Body of pancreas (tissue), 4 donors: ENCODE measurements around the gene ACRBP.

Source experiments
- POLR2A ChIP-seq, 3 donors: fragments of 450-650 bp; IDR thresholded peaks; one replicate each; pipeline ENCODE4 v1.6.1; 2016; ENCODE audit warnings: antibody characterized with exemption in 3 of 3, mild to moderate bottlenecking in 2 of 3
- TF ChIP-seq, protein P1 (sequence below), 7 experiments: fragments of 450-650 bp in 4 of 7; fragments of 200-600 bp in 3 of 7; sonication (generic) in 3 of 7; IDR thresholded peaks; one replicate each; pipeline ENCODE4 v1.5.1; 2016 to 2019; ENCODE audit warnings: antibody characterized with exemption in 7 of 7

DNA sequence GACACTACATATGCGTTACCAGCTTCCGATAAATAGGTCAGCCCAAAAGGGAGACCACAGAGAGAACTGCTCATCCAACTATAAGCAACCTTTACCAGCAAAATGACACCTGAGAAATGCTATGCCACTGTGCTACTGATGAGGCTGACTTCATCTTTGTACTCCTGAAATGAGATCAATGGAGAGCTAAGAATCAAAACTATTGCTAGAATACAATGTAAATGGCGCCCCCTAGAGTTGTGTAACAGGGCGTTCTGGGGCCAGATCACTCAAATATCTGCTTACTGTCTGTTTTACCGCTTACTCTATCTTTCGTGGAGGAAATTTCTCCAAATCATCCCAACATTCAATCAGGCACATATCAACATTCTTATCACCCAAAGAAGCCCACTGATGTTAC lies 37.4 kb upstream of the ACRBP start:
- TF ChIP-seq, protein P1, sequence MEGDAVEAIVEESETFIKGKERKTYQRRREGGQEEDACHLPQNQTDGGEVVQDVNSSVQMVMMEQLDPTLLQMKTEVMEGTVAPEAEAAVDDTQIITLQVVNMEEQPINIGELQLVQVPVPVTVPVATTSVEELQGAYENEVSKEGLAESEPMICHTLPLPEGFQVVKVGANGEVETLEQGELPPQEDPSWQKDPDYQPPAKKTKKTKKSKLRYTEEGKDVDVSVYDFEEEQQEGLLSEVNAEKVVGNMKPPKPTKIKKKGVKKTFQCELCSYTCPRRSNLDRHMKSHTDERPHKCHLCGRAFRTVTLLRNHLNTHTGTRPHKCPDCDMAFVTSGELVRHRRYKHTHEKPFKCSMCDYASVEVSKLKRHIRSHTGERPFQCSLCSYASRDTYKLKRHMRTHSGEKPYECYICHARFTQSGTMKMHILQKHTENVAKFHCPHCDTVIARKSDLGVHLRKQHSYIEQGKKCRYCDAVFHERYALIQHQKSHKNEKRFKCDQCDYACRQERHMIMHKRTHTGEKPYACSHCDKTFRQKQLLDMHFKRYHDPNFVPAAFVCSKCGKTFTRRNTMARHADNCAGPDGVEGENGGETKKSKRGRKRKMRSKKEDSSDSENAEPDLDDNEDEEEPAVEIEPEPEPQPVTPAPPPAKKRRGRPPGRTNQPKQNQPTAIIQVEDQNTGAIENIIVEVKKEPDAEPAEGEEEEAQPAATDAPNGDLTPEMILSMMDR (IDR thresholded peaks at IDR 0.05), result peak in 6 of 7 experiments; percentile 21 to 39 (median 34)
- no peak for TF ChIP-seq POLR2A (IDR thresholded peaks at IDR 0.05)
